Non-pigmented ciliary epithelial cell (primary cell): ENCODE measurements around the gene TRO.
A peak's percentile ranks its signal among the peaks of the same experiment; 100 is the strongest.

Experiments
- DNase-seq: peaks from one replicate; pipeline ENCODE4 v3.0.0-alpha.2; 2010; ENCODE audit warnings: low read depth

TRO gene

GRCh38 chrX:54920610-54921426, at the start of gene TRO:
Gene TRO (plus strand): TSS chrX:54920824. CDS start chrX:54922247, 1,423 bp downstream.
- peak; percentile 1 for DNase-seq

GRCh38 chrX:54885740-54886139, 34.9 kb upstream of the TRO start:
- no peak for DNase-seq

- peak; percentile 4 for DNase-seq
Observed at GRCh38 chrX:54891573-54891972, 29.1 kb upstream of the TRO start.

GRCh38 chrX:54894159-54894558, 26.5 kb upstream of the TRO start:
- no peak for DNase-seq

- no peak for DNase-seq
Observed at GRCh38 chrX:54909941-54910340, 10.7 kb upstream of the TRO start.

- peak; percentile 31 for DNase-seq
Observed at GRCh38 chrX:54921427-54922021, 900 bp downstream of the TRO start.

GRCh38 chrX:54922547-54922946, 1.9 kb downstream of the TRO start:
- DNase-seq: no peak

GRCh38 chrX:54923376-54923775, 2.8 kb downstream of the TRO start:
- no peak for DNase-seq

GRCh38 chrX:54926978-54927377, 6.4 kb downstream of the TRO start:
- no peak for DNase-seq

GRCh38 chrX:54928876-54929275, 8.3 kb downstream of the TRO start:
- DNase-seq: no peak

- no peak for DNase-seq
Observed at GRCh38 chrX:54930291-54931049, 9.8 kb downstream of the TRO start.

GRCh38 chrX:54931107-54931506, 10.5 kb downstream of the TRO start:
- DNase-seq: no peak

- no peak for DNase-seq
Observed at GRCh38 chrX:54933150-54933826, 12.7 kb downstream of the TRO start.

GRCh38 chrX:54934058-54934457, 13.4 kb downstream of the TRO start:
- DNase-seq: no peak

- no peak for DNase-seq
Observed at GRCh38 chrX:54934890-54935289, 14.3 kb downstream of the TRO start.

GRCh38 chrX:54935306-54935705, 14.7 kb downstream of the TRO start:
- DNase-seq: no peak

GRCh38 chrX:54937416-54937815, 16.8 kb downstream of the TRO start:
- no peak for DNase-seq

- DNase-seq: no peak
Observed at GRCh38 chrX:54944816-54945215, 24.2 kb downstream of the TRO start.

GRCh38 chrX:54945224-54945623, 24.6 kb downstream of the TRO start:
- no peak for DNase-seq

GRCh38 chrX:54950730-54951375, 30.2 kb downstream of the TRO start:
- no peak for DNase-seq

GRCh38 chrX:54961750-54962149, 41.1 kb downstream of the TRO start:
- DNase-seq: no peak
